HepG2 (cell line): ENCODE results near the gene ANKEF1.

Experiments used
- CTCF ChIP-seq: sonication (generic); formaldehyde crosslinking; IDR thresholded peaks from 2 replicates; pipeline ENCODE4 v1.5.0; 2020; ENCODE audit warnings: mild to moderate bottlenecking, missing genetic modification reagents, moderate library complexity
- EZH2 ChIP-seq: conservative IDR thresholded peaks from 2 replicates; pipeline ENCODE4 v1.6.1; 2012; ENCODE audit warnings: mild to moderate bottlenecking, low read depth, low read length, moderate library complexity
- FOXM1 ChIP-seq: sonication (generic); formaldehyde crosslinking; IDR thresholded peaks from 2 replicates; pipeline ENCODE4 v1.5.0; 2020; ENCODE audit warnings: missing genetic modification reagents
- MAX ChIP-seq: IDR thresholded peaks from 2 replicates; pipeline ENCODE4 v1.6.1; 2012; ENCODE audit warnings: inconsistent platforms
- ZNF12 ChIP-seq: sonication (generic); formaldehyde crosslinking; IDR thresholded peaks from 2 replicates; pipeline ENCODE4 v1.5.0; 2020; ENCODE audit warnings: missing genetic modification reagents
- TF ChIP-seq, protein P1 (sequence below): sonication (generic); formaldehyde crosslinking; IDR thresholded peaks from 2 replicates; pipeline ENCODE4 v1.4.0; 2020; ENCODE audit warnings: mild to moderate bottlenecking, low read depth, missing genetic modification reagents

DNA sequence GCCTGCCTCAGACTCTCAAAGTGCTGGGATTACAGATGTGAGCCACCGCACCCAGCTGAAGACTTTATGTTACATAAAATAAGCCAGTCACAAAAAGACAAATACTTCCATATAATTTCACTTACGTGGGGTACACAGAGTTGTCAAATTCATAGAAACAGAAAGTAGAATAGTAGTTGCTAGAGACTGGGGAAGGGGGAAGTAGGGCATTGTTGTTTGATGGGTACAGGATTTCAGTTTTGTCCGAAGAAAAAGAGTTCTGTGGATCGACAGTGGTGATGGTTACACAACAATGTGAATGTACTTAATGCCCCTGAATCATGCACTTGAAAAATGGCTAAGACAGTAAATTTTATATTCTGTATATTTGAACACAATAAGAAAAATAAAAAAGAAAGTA, 41.6 kb upstream of the ANKEF1 start:
- no peak for TF ChIP-seq ZNF12 (CRISPR knock-in tag)
- no peak for TF ChIP-seq EZH2
- TF ChIP-seq MAX, result no peak
- TF ChIP-seq, protein P1, sequence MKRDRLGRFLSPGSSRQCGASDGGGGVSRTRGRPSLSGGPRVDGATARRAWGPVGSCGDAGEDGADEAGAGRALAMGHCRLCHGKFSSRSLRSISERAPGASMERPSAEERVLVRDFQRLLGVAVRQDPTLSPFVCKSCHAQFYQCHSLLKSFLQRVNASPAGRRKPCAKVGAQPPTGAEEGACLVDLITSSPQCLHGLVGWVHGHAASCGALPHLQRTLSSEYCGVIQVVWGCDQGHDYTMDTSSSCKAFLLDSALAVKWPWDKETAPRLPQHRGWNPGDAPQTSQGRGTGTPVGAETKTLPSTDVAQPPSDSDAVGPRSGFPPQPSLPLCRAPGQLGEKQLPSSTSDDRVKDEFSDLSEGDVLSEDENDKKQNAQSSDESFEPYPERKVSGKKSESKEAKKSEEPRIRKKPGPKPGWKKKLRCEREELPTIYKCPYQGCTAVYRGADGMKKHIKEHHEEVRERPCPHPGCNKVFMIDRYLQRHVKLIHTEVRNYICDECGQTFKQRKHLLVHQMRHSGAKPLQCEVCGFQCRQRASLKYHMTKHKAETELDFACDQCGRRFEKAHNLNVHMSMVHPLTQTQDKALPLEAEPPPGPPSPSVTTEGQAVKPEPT (CRISPR knock-in tag), result no peak
- TF ChIP-seq FOXM1 (CRISPR knock-in tag), result no peak
- TF ChIP-seq CTCF (CRISPR knock-in tag), result no peak
